NCI-H2196 (cell line): Measurements from ENCODE around the gene PHAF1.

ENCODE experiments used
- DNase-seq: peaks from one replicate; lab custom pipeline; 2025; ENCODE audit not compliant: unreplicated experiment; lab: John Stamatoyannopoulos, UW

The PHAF1 gene

DNA sequence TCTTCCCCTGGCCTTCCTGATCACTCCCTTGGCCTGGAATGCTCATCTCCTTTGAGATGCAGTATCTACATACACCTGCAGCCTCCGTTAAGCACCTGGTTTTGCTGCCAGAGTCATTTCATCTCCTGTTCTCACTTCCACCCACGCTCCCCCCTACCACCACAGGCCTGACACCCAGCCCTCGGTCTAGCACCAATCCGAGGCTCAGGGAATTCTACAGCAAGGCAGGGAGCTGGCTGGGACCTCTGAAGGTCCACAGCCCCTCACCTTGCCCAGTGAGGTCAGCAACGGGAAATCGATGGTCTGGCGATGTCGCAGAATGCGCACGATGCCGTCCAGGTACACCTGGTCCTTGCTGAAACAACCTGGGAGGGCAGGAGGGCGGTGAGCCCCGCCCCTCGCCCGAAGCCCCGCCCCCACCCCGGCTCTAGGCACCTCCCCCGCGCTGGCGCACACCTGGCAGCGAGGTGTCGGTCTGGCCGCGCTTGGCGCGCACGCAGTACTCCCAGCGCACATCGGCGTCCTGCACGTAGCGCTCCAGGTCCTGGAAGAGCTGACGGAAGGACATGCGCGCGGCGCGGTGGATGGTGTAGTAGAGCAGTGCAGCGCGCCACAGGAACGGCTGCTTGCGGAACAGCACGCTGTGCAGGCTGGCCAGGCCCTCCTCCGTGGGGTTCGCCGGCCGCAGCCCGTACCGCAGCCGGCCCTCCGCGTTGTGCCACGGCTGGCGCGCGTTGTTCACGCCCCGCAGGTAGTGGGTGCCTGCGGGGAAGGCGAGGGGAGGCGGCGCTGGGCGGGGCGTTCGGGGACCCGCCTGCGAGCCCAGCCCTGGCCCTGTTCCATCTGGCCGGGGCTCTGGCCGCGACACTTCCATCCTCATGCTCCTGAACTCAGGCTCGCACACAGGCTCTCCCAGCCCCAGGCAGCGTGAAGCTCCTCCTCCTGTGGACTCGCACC, 68.3 kb downstream of the PHAF1 start:
- peak; percentile 79 for DNase-seq

DNA sequence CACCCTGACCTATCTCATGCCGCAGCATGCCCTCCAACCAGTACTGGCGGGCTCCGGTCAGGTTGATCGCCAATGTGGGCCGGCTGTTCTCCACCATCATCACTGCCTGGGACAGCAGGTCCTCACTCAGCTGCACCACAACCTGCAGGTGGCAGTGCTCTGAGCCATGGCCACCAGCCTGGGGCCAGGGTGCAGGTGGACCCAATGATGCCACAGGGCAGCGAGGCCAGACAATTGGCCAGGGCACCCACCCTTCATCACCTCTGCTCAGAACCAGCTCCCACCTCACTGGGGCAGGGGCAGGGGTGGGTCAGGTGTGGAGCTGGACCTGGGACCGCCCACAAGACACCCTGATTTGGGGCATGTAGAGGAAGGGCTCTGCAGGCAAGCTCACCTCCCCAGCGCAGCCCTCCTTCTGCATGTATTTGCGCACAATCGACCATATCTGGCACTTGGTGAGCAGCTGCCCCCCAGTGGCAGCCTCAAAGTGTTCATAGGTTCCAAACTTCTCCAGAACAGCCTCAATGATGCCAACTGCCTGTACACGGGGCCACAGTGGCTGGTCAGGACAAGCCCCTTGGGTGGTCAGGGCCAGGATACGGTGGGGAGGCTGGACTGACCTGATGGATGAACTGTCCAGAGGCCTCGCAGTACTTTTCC, 69.8 kb downstream of the PHAF1 start:
- DNase-seq: peak; percentile 1

DNA sequence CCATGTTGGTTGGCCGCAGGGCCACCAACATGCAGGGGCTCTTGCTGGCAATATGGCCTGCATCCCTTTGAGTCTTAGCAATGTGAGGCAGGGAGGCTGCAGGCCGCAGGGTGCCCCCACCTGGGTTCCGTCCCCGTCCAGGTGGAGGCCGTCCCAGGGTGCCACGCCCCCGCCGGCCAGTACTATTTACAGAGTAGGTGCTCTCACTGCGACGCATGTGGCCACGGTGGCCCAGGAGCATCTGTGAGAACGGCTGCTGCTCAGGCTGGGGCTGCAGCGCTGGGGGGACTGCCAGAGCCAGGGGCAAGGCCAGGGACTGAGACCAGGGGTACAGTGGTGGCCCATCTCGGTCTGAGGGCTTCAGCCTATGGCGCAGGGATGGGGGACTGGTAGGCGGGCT, 70.4 kb downstream of the PHAF1 start:
- DNase-seq: no peak

DNA sequence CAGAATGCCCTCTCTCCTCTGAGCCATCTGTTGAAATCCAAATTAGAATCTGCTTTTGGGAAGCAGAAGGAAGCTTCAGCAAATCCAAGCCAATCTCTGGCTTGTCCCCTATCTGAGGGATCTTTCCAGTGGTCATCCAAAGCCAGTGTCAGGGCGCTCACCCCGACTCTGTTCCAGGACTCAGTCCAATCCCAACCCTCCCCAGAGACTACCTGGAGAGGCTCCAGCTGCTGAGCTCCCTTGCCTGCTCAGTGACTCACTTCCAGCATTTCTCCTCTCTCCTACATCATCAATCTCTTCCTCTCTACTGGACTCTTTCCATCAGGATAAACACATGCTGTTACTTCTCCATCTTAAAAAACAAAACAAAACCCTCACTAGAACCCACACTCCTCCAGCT, 71.6 kb downstream of the PHAF1 start:
- no peak for DNase-seq

DNA sequence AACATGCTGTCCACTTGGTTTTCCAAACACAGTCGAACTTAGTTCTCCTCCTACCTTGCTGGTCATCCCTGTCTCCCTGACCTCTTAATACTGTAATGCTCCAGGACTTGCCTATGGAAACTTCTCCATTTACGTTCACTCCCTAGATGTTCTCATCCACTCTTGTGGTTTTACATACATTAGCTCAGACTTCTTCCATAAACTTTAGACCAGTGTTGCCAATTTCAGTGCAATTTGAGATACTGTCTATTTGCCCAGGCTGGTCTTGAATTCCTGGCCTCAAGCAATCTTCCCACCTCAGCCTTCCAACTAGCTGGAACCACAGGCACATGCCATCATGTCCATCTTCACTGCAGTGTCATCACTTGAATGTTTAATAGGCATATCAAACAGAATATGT, 72.5 kb downstream of the PHAF1 start:
- no peak for DNase-seq

DNA sequence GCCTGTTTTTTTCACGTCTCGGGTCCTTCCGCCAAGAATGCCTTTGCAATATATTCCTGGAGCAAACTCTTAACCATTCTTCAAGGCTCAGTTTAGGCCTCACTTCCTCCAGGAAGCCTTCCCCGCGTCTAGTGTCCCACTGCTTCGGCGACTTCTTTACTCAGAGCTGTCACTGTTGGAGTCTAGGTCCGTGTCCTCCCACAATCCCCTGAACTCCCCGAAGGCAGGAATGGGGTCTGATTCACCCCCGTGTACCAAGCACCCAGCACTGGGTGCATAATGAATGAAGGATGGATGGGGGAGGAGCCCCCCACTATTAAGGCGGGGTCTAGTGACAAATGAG, 73.5 kb downstream of the PHAF1 start:
- no peak for DNase-seq

DNA sequence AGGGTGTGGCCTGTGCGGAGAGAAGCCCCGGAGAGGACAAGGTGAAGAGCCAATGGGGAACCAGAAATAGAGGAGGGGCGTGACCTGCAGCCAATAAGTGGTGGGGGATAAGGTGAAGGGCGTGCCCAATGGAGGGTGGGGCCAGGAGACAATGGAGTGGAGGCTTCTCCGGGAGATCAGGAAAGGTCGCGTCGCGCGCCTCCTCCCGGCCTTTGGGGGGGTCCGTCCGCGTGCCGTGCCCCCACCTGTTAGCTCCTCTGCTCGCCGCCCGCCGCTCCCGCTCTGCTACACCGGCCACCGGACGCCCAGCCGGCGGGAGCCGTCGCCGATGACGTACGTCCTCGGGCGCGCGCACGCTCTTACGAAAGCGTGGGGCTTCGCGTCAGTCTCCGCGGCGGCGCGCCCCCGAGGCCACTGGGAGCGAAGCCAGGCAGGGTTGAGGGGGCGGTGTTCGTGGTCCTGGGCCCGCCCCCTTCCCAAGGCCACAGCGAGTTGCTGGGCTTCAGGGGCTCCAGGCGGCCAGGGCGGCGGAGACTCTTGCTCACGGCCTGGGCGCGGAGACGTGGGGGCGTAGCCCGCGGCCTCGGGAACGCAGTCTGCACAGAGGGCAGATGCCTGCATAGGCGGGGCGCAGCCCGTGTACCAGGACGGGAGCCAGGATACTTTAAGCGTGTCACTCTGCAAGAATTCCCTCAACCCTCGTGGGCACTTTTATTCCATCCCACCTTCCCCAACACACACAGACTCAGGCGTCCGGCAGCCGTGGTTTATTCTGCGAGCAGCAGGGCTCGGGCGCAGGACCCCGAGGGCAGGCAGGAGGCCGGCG, 74.1 kb downstream of the PHAF1 start, which contains the start of gene MATCAP1:
MATCAP1 (minus strand) TSS at position 337 of the 826 bp plus-strand sequence. CDS start 3,353 bp downstream, outside the sequence.
- DNase-seq: peak; percentile 88

DNA sequence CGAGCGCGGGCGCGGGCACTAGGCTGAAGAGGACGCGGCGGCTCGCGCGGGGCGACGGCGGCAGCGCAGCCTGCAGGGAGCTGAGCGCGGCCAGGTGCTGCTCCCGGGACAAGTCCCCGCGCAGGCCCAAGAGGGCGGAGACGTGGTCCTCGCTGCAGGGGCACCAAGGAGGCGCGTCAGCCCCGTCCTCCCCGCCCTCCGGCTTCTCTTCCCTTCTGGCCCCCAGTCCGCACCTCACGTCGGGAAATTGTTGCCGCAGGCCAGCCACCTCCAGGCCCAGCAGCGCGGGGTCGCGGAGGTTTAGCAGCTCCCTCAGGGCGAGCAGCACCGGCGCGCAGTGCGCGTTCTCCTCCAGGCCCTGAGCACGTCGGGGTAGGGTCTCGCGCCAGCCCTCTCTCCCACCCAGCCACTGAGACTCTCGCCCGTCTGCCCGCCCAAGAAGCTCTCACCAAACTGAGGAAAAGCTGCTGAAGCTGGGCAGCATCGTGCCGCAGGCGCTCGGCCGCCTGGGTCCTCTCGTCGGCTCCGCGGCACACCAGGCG, 74.8 kb downstream of the PHAF1 start:
- peak; percentile 35 for DNase-seq

DNA sequence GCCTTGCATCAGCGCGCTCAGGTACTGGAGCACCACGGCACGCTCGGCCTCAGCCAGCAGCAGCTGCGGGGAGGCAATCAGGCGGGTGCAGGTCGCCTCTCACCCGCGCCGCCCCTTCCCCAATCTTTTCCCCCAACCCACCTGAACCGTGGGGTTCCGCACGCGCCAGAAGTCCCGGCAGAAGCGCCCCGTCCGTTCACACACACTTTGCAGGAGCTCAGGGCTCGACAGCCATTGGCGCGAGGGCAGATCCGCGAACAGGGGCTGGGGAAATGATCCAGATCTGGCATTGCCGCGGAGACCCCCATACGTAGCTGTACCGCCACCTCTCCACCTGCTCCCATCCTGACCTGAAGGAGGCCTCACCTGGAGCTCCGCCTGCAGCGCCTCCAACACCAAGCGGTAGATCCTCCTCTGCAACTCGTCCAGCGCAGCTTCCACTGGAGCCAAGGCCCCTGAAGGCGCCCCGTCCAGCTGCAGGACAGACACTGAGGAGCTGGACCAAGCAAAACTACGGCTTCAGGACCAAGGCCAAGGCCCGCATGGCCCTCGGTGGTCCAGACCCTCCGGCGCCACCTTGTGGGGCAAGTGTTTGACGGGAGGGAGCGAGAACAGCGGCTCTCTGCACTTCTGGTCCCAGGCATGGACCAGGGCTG, 75.4 kb downstream of the PHAF1 start:
- DNase-seq: peak; percentile 66

DNA sequence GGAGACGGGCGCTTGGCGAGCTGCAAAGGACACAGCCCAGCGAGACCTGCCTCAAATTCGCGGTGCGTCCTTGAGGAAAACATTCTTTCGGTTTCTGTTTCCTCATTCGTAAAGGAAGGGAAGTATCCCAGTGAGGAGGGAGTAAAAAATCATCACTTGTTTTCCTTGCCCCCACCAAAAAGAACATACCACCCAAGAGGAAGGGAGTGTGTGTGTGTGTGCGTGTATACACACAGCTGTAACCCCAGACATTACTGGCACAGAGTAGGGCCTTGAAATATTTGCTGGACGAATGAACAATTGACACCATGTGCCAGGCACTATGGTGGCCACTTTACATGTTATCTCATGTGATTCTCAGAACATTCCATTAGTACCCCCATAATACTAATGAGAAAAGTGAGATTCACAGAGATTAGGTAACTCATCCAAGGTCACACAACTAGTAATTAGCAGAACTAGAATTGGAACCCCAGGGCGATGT, 76.0 kb downstream of the PHAF1 start:
- no peak for DNase-seq

DNA sequence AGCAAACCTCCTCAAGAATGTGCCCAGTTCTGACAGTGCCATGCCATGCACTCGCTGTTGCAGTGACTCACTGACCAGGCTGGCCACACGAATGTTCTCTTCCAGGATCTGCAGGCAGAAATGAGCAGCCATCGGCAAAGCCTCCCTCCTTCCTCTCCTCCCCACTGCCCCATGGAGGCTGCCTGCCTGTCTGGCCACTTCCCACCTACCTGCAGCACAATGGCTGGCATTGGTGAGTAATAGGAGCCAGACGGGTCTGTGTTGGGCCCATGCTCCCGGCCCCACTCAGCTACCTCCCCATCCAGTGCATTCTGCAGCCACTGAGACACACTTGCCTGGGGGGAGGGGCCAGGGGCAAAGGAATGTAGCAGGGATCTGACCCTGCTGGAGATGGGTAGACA, 76.8 kb downstream of the PHAF1 start:
- no peak for DNase-seq

DNA sequence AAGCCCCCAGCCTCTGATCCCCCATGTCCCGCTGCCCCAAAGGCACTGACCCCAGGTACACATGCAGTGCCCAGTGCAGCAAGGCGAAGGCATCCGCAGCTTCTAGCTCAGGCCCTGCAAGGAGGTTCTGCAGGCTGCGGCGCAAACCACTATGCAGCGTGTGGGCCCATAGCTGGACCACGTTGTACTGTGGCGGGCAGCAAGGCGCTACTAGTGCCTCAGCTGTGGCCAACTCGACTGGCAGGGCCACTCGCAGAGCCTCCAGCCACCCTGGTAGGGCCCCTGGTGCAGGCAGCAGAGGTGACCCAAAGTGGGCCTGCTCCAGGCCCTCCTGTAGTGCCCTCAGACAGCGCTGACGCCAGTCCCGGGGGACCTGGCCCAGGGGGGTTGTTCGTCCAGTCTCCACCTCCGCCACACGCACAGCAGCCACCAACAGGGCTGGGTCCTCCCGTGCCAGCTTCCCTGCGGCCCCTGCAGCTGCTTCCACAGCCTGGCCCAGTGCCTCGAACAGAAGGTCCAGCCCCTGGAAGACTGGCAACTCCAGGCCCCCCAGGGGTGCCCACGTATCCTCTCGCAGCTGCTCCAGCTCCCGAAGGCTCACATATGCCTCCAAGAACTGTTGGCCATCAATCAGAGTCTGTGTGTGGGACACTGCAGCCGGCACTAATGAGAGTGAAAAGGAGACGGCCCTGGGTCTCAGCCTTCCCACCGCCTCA, 77.6 kb downstream of the PHAF1 start:
- DNase-seq: no peak

DNA sequence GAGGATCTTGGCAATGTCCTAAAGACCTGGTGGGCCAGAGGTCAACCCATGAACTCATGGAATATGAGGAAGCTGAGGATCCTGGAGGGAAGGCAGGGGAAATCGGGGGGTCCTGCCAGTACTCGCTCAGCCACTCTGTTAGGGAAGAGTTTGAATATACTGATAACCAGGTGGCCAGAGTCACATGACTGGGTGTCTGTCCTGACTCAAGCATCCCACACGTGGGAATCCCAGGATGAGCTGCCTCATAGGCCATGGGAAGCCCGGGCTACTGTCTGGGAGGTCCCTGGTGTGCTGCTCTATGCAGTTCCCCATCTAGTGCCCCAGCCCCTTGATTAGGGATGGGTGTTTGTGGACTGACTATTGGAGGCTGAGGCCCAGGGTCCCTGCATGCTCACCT, 78.6 kb downstream of the PHAF1 start:
- no peak for DNase-seq

DNA sequence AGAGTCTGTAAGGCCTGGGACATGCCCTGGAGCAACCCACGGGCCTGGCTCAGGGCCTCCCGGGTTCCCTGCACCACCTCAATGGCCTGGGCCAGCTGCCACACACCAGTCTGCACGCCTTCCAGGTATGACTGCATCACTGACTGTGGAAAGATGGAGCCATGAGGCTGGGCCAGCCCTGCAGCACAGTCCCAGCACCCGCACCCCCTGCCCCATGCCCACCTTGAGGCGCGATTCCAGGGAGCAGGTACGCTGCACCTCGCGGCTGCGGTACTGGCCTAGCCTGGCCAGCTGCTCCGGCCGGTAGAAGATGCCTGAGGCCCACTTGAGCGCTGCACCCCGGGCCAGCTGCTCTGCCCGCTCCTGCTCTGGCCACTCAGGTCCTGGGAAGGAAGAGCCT, 79.1 kb downstream of the PHAF1 start:
- DNase-seq: no peak

DNA sequence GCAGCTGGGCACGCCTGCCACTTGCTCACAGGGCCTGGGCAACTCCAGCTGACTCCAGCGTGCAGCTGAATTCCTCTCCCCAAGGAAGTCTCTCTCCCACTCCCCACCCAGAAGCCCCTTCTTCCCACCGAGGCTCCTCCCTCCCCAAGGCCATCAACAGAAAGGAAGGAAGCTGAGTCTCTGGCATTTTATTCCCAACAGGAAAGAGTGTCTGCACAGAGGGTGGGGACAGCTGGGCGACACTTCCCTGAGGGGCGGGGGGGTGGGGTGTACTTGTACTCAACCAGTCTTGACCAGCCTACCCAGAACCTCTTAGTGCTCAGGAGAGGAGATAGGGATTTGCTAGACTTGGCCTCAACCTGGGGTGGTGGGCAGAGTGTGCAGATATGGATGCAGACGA, 80.3 kb downstream of the PHAF1 start, which contains the start of gene EXOC3L1:
EXOC3L1 (minus strand) TSS at position 96 of the 400 bp plus-strand sequence. CDS start 460 bp downstream, outside the sequence.
- no peak for DNase-seq

DNA sequence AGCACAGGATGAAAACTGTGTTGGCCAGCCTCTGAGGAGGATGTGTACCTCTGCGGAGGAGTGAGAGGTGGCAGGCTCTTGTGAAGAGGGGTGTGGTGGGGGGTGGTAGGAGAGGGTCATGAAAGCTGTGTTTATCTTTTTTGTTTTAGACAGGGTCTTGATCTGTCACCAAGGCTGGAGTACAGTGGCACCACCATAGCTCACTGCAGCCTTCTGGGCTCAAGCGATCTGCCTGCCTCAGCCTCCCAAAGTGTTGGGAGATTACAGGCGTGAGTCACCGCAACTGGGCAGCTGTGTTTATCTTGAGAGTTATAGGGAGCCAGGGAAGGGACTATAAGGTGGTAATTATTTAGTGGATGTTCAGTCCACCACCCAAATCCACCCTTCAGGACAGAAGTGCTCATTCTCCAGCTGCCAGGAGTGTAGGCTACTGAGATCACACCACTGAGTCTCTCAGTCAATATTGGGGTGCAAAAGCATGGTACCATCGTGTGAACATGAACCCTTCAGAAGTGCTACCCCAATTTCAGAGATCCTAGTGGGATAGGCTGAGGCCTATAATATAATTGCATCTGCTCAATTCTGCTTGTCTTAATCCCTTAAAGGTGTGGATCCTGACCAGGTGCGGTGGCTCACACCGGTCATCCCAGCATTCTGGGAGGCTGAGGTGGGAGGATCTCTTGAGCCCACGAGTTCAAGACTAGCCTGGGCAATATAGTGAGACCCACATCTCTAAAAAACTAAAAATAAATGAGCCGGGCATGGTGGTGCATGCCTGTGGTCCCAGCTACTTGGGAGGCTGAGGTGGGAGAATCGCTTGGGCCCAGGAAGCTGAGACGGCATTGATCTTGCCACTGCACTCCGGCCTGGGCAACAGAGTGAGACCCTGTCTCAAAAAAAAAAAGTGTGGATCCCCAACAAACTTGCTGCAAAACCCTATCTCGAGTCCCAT, 81.0 kb downstream of the PHAF1 start:
- no peak for DNase-seq

DNA sequence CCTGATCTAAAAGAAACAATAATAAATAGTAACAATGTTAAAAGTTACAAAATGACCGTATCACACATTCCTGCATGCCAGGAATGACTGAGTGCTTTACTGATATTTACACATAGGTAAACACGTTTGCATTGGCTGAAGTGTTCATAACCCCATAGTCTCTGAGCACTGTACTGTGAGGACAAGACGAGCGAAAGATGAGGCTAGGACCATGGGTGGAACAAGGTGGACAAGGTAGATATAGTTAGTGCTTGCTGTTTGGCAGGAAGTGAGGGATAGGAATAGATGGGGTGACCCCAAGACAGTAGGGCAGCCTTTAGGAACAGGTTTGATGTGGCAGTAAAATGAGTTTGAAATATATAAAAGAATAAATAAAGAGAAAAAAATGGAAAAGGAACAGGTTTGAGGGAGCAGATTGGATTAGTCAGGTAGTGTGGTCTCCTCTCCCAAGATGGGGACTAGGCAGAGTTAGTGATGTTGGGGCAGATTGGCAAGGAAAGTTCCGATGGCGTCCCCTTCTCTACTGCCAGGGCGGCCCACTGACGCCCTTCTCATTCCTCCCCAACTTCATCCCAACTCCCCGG, 81.8 kb downstream of the PHAF1 start:
- no peak for DNase-seq

DNA sequence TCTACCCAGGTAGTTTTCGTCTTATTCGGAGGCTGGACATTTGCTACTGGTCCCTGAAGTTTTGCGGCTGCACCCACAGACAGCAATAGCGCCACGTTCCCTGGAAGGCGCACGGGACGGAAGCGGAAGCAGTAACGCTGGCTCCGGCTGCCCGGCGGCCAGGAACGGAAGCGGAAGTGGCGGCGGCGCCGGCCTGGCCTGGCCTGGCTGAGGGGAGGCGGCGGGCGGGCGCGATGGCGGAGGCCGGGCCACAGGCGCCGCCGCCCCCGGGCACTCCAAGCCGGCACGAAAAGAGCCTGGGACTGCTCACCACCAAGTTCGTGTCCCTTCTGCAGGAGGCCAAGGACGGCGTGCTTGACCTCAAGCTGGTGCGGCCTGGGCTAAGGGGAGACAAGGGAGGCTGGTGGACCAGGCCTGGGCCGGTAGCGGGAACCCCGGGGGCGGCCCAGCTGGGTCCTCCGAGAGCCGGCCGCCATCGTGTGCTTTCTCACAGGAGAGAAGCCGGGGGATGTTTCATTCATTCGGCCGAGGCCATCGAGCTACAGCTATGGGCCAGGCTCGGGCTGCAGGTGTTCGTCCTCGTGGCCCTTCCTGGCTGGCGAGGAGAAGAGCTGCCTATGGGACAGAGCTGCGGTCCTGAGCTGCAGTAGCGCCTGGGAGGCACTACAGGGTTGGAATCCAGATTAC, 82.4 kb downstream of the PHAF1 start, which contains the start of gene E2F4:
E2F4 (plus strand) TSS at position 161 of the 687 bp plus-strand sequence; CDS start at position 234, 73 bp downstream.
- DNase-seq: peak; percentile 74
